H9 (cell line): ENCODE results near the gene ASPSCR1. TPM values are rescaled to one million over a fixed set of nuclear protein-coding genes. Genes with fewer than 3 reads are reported as not detected.

ENCODE experiments used
- DNase-seq: peaks from one replicate; pipeline ENCODE4 v3.0.0-alpha.2; 2017
- H2AFZ ChIP-seq: one replicate; pipeline ENCODE4 v1.6.1; 2013; ENCODE audit warnings: mild to moderate bottlenecking, low read length, control low read depth, moderate library complexity
- H2AK5ac ChIP-seq: 2 replicates; pipeline ENCODE4 v1.6.1; 2013; ENCODE audit warnings: low read length, control low read depth, mixed read lengths; ENCODE audit not compliant: insufficient read length
- H2BK120ac ChIP-seq: one replicate; pipeline ENCODE4 v1.6.1; 2013; ENCODE audit warnings: low read depth, mild to moderate bottlenecking, low read length, control low read depth, inconsistent platforms; ENCODE audit not compliant: poor library complexity, severe bottlenecking
- H2BK12ac ChIP-seq: 2 replicates; pipeline ENCODE4 v1.6.1; 2013; ENCODE audit warnings: low read length, control low read depth, mixed read lengths, low read depth; ENCODE audit not compliant: insufficient read length
- H2BK15ac ChIP-seq: 2 replicates; pipeline ENCODE4 v1.6.1; 2013; ENCODE audit warnings: low read depth, low read length, control low read depth
- H2BK20ac ChIP-seq: one replicate; pipeline ENCODE4 v1.6.1; 2013; ENCODE audit warnings: low read depth, mild to moderate bottlenecking, low read length, control low read depth, inconsistent platforms; ENCODE audit not compliant: poor library complexity, severe bottlenecking
- H2BK5ac ChIP-seq: 2 replicates; pipeline ENCODE4 v1.6.1; 2013; ENCODE audit warnings: low read length, control low read depth, mixed read lengths; ENCODE audit not compliant: insufficient read length
- H3K14ac ChIP-seq: 2 replicates; pipeline ENCODE4 v1.6.1; 2013; ENCODE audit warnings: low read length, control low read depth; ENCODE audit not compliant: insufficient read depth
- H3K18ac ChIP-seq: 2 replicates; pipeline ENCODE4 v1.6.1; 2013; ENCODE audit warnings: low read depth, mild to moderate bottlenecking, mixed read lengths, low read length, control low read depth; ENCODE audit not compliant: insufficient read length
- H3K23ac ChIP-seq: 2 replicates; pipeline ENCODE4 v1.6.1; 2013; ENCODE audit warnings: low read length, control low read depth, mixed read lengths, low read depth; ENCODE audit not compliant: insufficient read length
- H3K23me2 ChIP-seq: 2 replicates; pipeline ENCODE4 v1.6.1; 2013; ENCODE audit warnings: low read depth, mild to moderate bottlenecking, mixed read lengths, low read length, control low read depth; ENCODE audit not compliant: insufficient read length, poor library complexity, severe bottlenecking
- H3K27ac ChIP-seq: 2 replicates; pipeline ENCODE4 v1.5.1; 2013; ENCODE audit warnings: low read length, control low read depth, mixed read lengths, low read depth; ENCODE audit not compliant: insufficient read length
- H3K27me3 ChIP-seq: 2 replicates; pipeline ENCODE4 v1.6.1; 2013; ENCODE audit warnings: low read length, control low read depth, inconsistent platforms; ENCODE audit not compliant: insufficient read depth
- H3K4ac ChIP-seq: 2 replicates; pipeline ENCODE4 v1.6.1; 2013; ENCODE audit warnings: low read depth, mild to moderate bottlenecking, control low read depth, inconsistent platforms, low read length, moderate library complexity
- H3K4me1 ChIP-seq: 2 replicates; pipeline ENCODE4 v1.6.1; 2013; ENCODE audit warnings: low read length, control low read depth, inconsistent platforms; ENCODE audit not compliant: insufficient read depth
- H3K4me2 ChIP-seq: 2 replicates; pipeline ENCODE4 v1.6.1; 2013; ENCODE audit warnings: low read length, control low read depth, mixed read lengths; ENCODE audit not compliant: insufficient read length, insufficient read depth
- H3K56ac ChIP-seq: 2 replicates; pipeline ENCODE4 v1.6.1; 2013; ENCODE audit warnings: low read depth, mild to moderate bottlenecking, mixed read lengths, low read length, control low read depth; ENCODE audit not compliant: insufficient read length
- H3K79me1 ChIP-seq: 2 replicates; pipeline ENCODE4 v1.6.1; 2013; ENCODE audit warnings: low read depth, mild to moderate bottlenecking, moderate library complexity, low read length, control low read depth, inconsistent platforms; ENCODE audit not compliant: insufficient read depth, poor library complexity, severe bottlenecking
- H3K79me2 ChIP-seq: 2 replicates; pipeline ENCODE4 v1.6.1; 2013; ENCODE audit warnings: low read length, control low read depth, inconsistent platforms; ENCODE audit not compliant: insufficient read depth
- H3K9ac ChIP-seq: 2 replicates; pipeline ENCODE4 v1.6.1; 2013; ENCODE audit warnings: low read length, control low read depth, mixed read lengths; ENCODE audit not compliant: insufficient read length; ENCODE audit errors: extremely low read depth
- H3K9me3 ChIP-seq: one replicate; pipeline ENCODE4 v1.6.1; 2013; ENCODE audit warnings: low read depth, low read length, inconsistent platforms; ENCODE audit not compliant: control insufficient read depth
- H3T11ph ChIP-seq: one replicate; pipeline ENCODE4 v1.6.1; 2013; ENCODE audit warnings: mild to moderate bottlenecking, low read length, control low read depth, inconsistent platforms
- H4K20me1 ChIP-seq: one replicate; pipeline ENCODE4 v1.6.1; 2013; ENCODE audit not compliant: control insufficient read depth, insufficient read length, insufficient read depth
- H4K5ac ChIP-seq: 2 replicates; pipeline ENCODE4 v1.6.1; 2013; ENCODE audit warnings: low read depth, mild to moderate bottlenecking, mixed read lengths, low read length, control low read depth; ENCODE audit not compliant: insufficient read length
- H4K8ac ChIP-seq: replicated peaks from 2 replicates; pipeline ENCODE4 v1.6.1; 2013; ENCODE audit warnings: low read length, control low read depth, mixed read lengths, low read depth; ENCODE audit not compliant: insufficient read length
- H4K91ac ChIP-seq: 2 replicates; pipeline ENCODE4 v1.6.1; 2013; ENCODE audit warnings: low read depth, mild to moderate bottlenecking, moderate library complexity, mixed read lengths, low read length, control low read depth; ENCODE audit not compliant: insufficient read length
- H3K27ac Mint-ChIP-seq, 3 experiments: 2 replicates in 2 of 3; 3 replicates in 1 of 3; pipeline ENCODE4 v1.8.0; 2020 to 2021; ENCODE audit warnings: mixed read lengths in 3 of 3, mild to moderate bottlenecking in 1 of 3, moderate library complexity in 1 of 3
- H3K27me3 Mint-ChIP-seq: 2 replicates; pipeline ENCODE4 v1.8.0; 2021; ENCODE audit warnings: low read depth, mild to moderate bottlenecking, moderate library complexity, mixed read lengths
- H3K36me3 Mint-ChIP-seq, 3 experiments: 2 replicates in 2 of 3; 3 replicates in 1 of 3; pipeline ENCODE4 v1.8.0; 2020 to 2021; ENCODE audit warnings: low read depth in 3 of 3, mixed read lengths in 3 of 3; ENCODE audit not compliant: insufficient read depth in 1 of 3
- H3K4me1 Mint-ChIP-seq, 2 experiments: 2 replicates each; pipeline ENCODE4 v1.8.0; 2020; ENCODE audit warnings: mixed read lengths in 2 of 2
- H3K4me3 Mint-ChIP-seq, 2 experiments: 2 replicates in 1 of 2; 3 replicates in 1 of 2; pipeline ENCODE4 v1.8.0; 2020 to 2021; ENCODE audit warnings: mild to moderate bottlenecking in 2 of 2, mixed read lengths in 2 of 2, moderate library complexity in 1 of 2
- H3K9me3 Mint-ChIP-seq, 2 experiments: 2 replicates in 1 of 2; 3 replicates in 1 of 2; pipeline ENCODE4 v1.8.0; 2020; ENCODE audit warnings: mild to moderate bottlenecking in 2 of 2, mixed read lengths in 2 of 2, moderate library complexity in 1 of 2
- WGBS: extraction: QIAGEN DNeasy Blood & Tissue Kit; methylation state at CpG from one replicate; pipeline ENCODE4 v1.1.7; 2013; ENCODE audit warnings: missing lambda C conversion rate, low lambda C conversion rate, mixed read lengths; ENCODE audit not compliant: insufficient read length; ENCODE audit errors: extremely low coverage; 5-methylcytosine and 5-hydroxymethylcytosine counted together
- total RNA-seq: library from RNA; stranded (reverse); gene quantifications from 2 replicates; pipeline ENCODE4 v1.2.1, GENCODE V29; 2021
- TF ChIP-seq, protein P1 (sequence below): fragments of 200-600 bp; sonication (generic); conservative IDR thresholded peaks from 3 replicates; pipeline ENCODE4 v1.8.0; 2021; ENCODE audit warnings: antibody characterized with exemption, mild to moderate bottlenecking

ASPSCR1 gene
- total RNA-seq, 1 experiment from 2014 or later: 50.9 TPM

DNA sequence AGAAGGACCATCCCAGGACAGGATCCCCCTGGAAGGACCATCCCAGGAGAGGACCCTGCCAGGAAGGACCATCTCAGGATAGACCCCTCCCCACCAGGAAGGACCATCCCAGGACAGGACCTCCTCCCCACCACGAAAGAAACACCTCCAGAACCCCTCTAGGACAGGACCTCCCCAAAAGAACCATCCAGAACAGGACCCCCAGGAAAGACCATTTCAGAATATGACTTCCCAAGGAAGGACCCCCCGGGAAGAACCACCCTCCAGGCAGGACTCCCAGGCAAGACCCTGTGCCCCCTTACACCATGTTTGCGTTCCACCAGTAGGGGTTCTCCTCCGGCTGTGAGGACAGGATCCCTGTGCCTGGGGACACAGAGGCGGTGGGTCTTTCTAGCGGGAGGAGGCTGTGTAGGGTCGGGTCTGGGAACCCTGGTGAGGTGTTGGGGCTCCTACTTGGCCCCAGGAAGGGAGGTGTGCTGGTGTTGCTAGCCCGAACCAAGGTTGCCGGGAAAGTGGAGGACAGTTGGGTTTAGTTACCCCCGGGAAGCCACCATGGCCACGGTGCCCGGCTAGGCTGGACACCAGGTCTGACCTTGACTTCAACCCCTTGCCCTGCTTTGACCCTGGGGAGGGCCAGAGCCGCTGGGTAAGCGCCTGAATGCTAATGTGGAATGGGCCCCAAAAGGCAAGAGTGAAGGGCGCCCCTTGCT, 18.6 kb upstream of the ASPSCR1 start:
- H3K4me3 Mint-ChIP-seq: peak overlapping the region in 1 of 2 experiments; percentile 65; a peak in 4 of 5 replicates
- H3K4me1 Mint-ChIP-seq: peaks cover 9 to 11% of the 10 kb centered on the region in 2 experiments
- H3K79me2 ChIP-seq: no peaks in the 10 kb centered on the region
- H4K20me1 ChIP-seq: no peaks in the 10 kb centered on the region
- no peaks in the 10 kb centered on the region for H3K9me3 ChIP-seq
- H3K4me1 ChIP-seq: no peaks in the 10 kb centered on the region
- H3K56ac ChIP-seq: no peak overlapping the region
- no peak overlapping the region for H4K5ac ChIP-seq
- no peak overlapping the region for H3K4ac ChIP-seq
- H2AK5ac ChIP-seq: no peak overlapping the region
- H2BK5ac ChIP-seq: no peak overlapping the region
- H4K91ac ChIP-seq: no peak overlapping the region
- H3K4me2 ChIP-seq: peak overlapping the region; percentile 4
- no peak overlapping the region for H3K27ac Mint-ChIP-seq
- H3K27ac ChIP-seq: no peak overlapping the region
- H4K8ac ChIP-seq: no peak overlapping the region
- no peak overlapping the region for H3T11ph ChIP-seq
- WGBS: no CpG with 5 or more reads among the region's 15 CpGs
- H3K79me1 ChIP-seq: no peaks in the 10 kb centered on the region
- H3K23me2 ChIP-seq: peaks cover 3% of the 10 kb centered on the region
- H3K14ac ChIP-seq: no peak overlapping the region
- peaks cover 0 to 4% of the 10 kb centered on the region in 2 experiments; a peak in 1 of 5 replicates for H3K9me3 Mint-ChIP-seq
- no peak overlapping the region for H2BK20ac ChIP-seq
- H2AFZ ChIP-seq: no peak overlapping the region
- H3K27me3 Mint-ChIP-seq: peaks cover 66% of the 10 kb centered on the region
- TF ChIP-seq, protein P1, sequence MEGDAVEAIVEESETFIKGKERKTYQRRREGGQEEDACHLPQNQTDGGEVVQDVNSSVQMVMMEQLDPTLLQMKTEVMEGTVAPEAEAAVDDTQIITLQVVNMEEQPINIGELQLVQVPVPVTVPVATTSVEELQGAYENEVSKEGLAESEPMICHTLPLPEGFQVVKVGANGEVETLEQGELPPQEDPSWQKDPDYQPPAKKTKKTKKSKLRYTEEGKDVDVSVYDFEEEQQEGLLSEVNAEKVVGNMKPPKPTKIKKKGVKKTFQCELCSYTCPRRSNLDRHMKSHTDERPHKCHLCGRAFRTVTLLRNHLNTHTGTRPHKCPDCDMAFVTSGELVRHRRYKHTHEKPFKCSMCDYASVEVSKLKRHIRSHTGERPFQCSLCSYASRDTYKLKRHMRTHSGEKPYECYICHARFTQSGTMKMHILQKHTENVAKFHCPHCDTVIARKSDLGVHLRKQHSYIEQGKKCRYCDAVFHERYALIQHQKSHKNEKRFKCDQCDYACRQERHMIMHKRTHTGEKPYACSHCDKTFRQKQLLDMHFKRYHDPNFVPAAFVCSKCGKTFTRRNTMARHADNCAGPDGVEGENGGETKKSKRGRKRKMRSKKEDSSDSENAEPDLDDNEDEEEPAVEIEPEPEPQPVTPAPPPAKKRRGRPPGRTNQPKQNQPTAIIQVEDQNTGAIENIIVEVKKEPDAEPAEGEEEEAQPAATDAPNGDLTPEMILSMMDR: no peak
- no peak overlapping the region for H2BK15ac ChIP-seq
- peaks cover 38% of the 10 kb centered on the region; the same call in 1 of the 2 replicates for H3K27me3 ChIP-seq
- H3K36me3 Mint-ChIP-seq: no peaks in the 10 kb centered on the region; a peak in 1 of 7 replicates
- H2BK120ac ChIP-seq: no peak overlapping the region
- no peak for DNase-seq
- no peak overlapping the region for H2BK12ac ChIP-seq
- H3K9ac ChIP-seq: no peak overlapping the region
- H3K23ac ChIP-seq: no peak overlapping the region
- H3K18ac ChIP-seq: no peak overlapping the region
